HepG2 (cell line): ENCODE data around the gene LYPD1. TPM values are rescaled to one million over a fixed set of nuclear protein-coding genes. Genes with fewer than 3 reads are reported as not detected.

Source experiments
- ATAC-seq: fragments of 200-7000 bp; cut with Tn5 transposase; 3 replicates; pipeline ENCODE4 v1.9.1; 2020; ENCODE audit warnings: mild to moderate bottlenecking, moderate library complexity
- BruUV-seq: library from RNA; stranded (reverse); fragments of 400-500 nt; replicated peaks from 2 replicates; lab custom pipeline; 2021; lab: Mats Ljungman, UMichigan
- CTCF ChIA-PET: fragments of 300-600 bp; formaldehyde crosslinking; extraction: SDS; loops from one replicate; lab custom pipeline; 2021; ENCODE audit warnings: low total read pairs, inconsistent platforms, low intra/inter-chr PET ratio; lab: Yijun Ruan, JAX
- POLR2A ChIA-PET: fragments of 350-600 bp; sonication (Branson Sonifier 250); formaldehyde crosslinking; loops from one replicate; lab custom pipeline; 2020; ENCODE audit warnings: antibody characterized with exemption, inconsistent platforms; lab: Yijun Ruan, JAX
- DNase-seq: peaks from one replicate; pipeline ENCODE4 v3.0.0-alpha.2; 2015; ENCODE audit warnings: low spot score
- FAIRE-seq: peaks from 3 replicates; lab custom pipeline; 2011; peaks lifted over from hg19 to GRCh38; lab: Jason Lieb, UNC
- H2AFZ ChIP-seq: one replicate; pipeline ENCODE4 v1.6.1; 2011; ENCODE audit warnings: low read length, inconsistent platforms
- H3K27ac ChIP-seq: fragments of 300-600 bp; 3 replicates; pipeline ENCODE4 v1.8.0; 2011; ENCODE audit warnings: mixed run types, mild to moderate bottlenecking, mixed read lengths, low read length, inconsistent platforms; ENCODE audit not compliant: insufficient read depth; ENCODE audit errors: extremely low read length
- H3K27me3 ChIP-seq, 2 experiments: fragments of 200-600 bp in 1 of 2; 2 replicates in 1 of 2; 3 replicates in 1 of 2; pipeline versions ENCODE4 v1.6.0 to v1.8.0; 2011; ENCODE audit warnings: low read length in 2 of 2, mild to moderate bottlenecking in 2 of 2, moderate library complexity in 2 of 2, inconsistent platforms in 1 of 2; ENCODE audit not compliant: insufficient read depth in 2 of 2, control insufficient read depth in 1 of 2
- H3K36me3 ChIP-seq, 2 experiments: fragments of 200-600 bp in 1 of 2; replicated peaks in 1 of 2; 2 replicates in 1 of 2; 3 replicates in 1 of 2; pipeline versions ENCODE4 v1.5.1 to v1.8.0; 2011; ENCODE audit warnings: low read length in 2 of 2, inconsistent platforms in 1 of 2; ENCODE audit not compliant: insufficient read depth in 2 of 2, control insufficient read depth in 1 of 2
- H3K4me1 ChIP-seq: 2 replicates; pipeline ENCODE4 v1.5.1; 2012; ENCODE audit warnings: low read length, inconsistent platforms; ENCODE audit not compliant: insufficient read depth
- H3K4me2 ChIP-seq: 2 replicates; pipeline ENCODE4 v1.6.0; 2011; ENCODE audit warnings: low read depth, low read length, inconsistent platforms
- H3K4me3 ChIP-seq, 3 experiments: fragments of 200-600 bp in 1 of 3; sonication (generic), shearing (Covaris generic) in 1 of 3; replicated peaks in 1 of 3; 2 replicates each; pipeline ENCODE4 v1.5.1; 2011 to 2016; ENCODE audit warnings: low read length in 3 of 3, inconsistent platforms in 2 of 3, low read depth in 2 of 3, mild to moderate bottlenecking in 2 of 3, control low read depth in 1 of 3, mixed read lengths in 1 of 3; ENCODE audit not compliant: insufficient read depth in 1 of 3
- H3K79me2 ChIP-seq: one replicate; pipeline ENCODE4 v1.6.1; 2011; ENCODE audit warnings: low read length, inconsistent platforms; ENCODE audit not compliant: insufficient read depth
- H3K9ac ChIP-seq: 2 replicates; pipeline ENCODE4 v1.6.0; 2011; ENCODE audit warnings: mild to moderate bottlenecking, low read depth, low read length, inconsistent platforms; ENCODE audit not compliant: insufficient read depth
- H3K9me3 ChIP-seq: 2 replicates; pipeline ENCODE4 v1.5.1; 2012; ENCODE audit warnings: mild to moderate bottlenecking, low read length
- H4K20me1 ChIP-seq: 2 replicates; pipeline ENCODE4 v1.6.0; 2011; ENCODE audit warnings: inconsistent platforms, mild to moderate bottlenecking, low read length, moderate library complexity; ENCODE audit not compliant: insufficient read depth
- ADNP ChIP-seq: sonication (generic); formaldehyde crosslinking; IDR thresholded peaks from 2 replicates; pipeline ENCODE4 v1.4.0; 2020; ENCODE audit warnings: missing genetic modification reagents
- ATF6 ChIP-seq: sonication (generic); formaldehyde crosslinking; conservative IDR thresholded peaks from 2 replicates; pipeline ENCODE4 v1.4.0; 2020; ENCODE audit warnings: missing genetic modification reagents
- MIXL1 ChIP-seq: IDR thresholded peaks from 2 replicates; pipeline ENCODE4 v1.6.1; 2016
- RFX3 ChIP-seq: IDR thresholded peaks from 2 replicates; pipeline ENCODE4 v1.6.1; 2016; ENCODE audit warnings: missing biosample characterization, missing genetic modification reagents
- SRSF4 ChIP-seq: fragments of 200-400 bp; formaldehyde crosslinking; IDR thresholded peaks from one replicate; pipeline ENCODE4 v1.6.1; 2018; ENCODE audit warnings: mild to moderate bottlenecking, low read depth, low read length, moderate library complexity; ENCODE audit not compliant: poor library complexity, severe bottlenecking
- THAP8 ChIP-seq: sonication (generic); formaldehyde crosslinking; IDR thresholded peaks from 2 replicates; pipeline ENCODE4 v1.5.1; 2020; ENCODE audit warnings: missing genetic modification reagents, mild to moderate bottlenecking, borderline replicate concordance
- ZNF549 ChIP-seq: sonication (generic); formaldehyde crosslinking; IDR thresholded peaks from 2 replicates; pipeline ENCODE4 v1.5.0; 2020; ENCODE audit warnings: missing genetic modification reagents
- ZNF607 ChIP-seq: sonication (generic); formaldehyde crosslinking; IDR thresholded peaks from 2 replicates; pipeline ENCODE4 v1.5.1; 2020; ENCODE audit warnings: missing genetic modification reagents, mild to moderate bottlenecking, borderline replicate concordance
- ZNF879 ChIP-seq: sonication (generic); formaldehyde crosslinking; IDR thresholded peaks from 2 replicates; pipeline ENCODE4 v1.8.1; 2023; ENCODE audit warnings: missing genetic modification reagents
- WGBS: methylation state at CpG from one replicate; pipeline ENCODE4 v1.1.6; 2017; ENCODE audit warnings: low lambda C conversion rate; 5-methylcytosine and 5-hydroxymethylcytosine counted together
- in situ Hi-C: cut with HindIII; loops from 2 replicates; pipeline ENCODE4 v1.10.0; 2017; ENCODE audit warnings: low pct_unique_long_range_greater_than_20kb; ENCODE audit not compliant: extremely low pct_ligation_motif_present
- intact Hi-C: fragments of 100-400 bp; cut with micrococcal nuclease; formaldehyde crosslinking; loops from one replicate; pipeline ENCODE4 v1.10.0; 2022; ENCODE audit not compliant: unreplicated experiment
- polyA plus RNA-seq, 8 experiments: library from polyadenylated mRNA; depleted of rRNA in 3 of 8; stranded (reverse) in 7 of 8; unstranded in 1 of 8; fragments of >200 nt; fragmentation: Illumina TruSeq in 4 of 8; extraction: Trizol in 4 of 8; gene quantifications; 2 replicates each; pipeline versions ENCODE4 v1.2.1 to v1.2.3, GENCODE V29; 2011 to 2016; ENCODE audit warnings: low read depth in 4 of 8, missing spikeins in 1 of 8, mixed read lengths in 1 of 8; ENCODE audit not compliant: insufficient read depth in 1 of 8
- total RNA-seq, 5 experiments: library from RNA; depleted of rRNA; stranded (reverse); fragments of >200 nt; fragmentation: Illumina TruSeq; extraction: Trizol; gene quantifications; 2 replicates each; pipeline ENCODE4 v1.2.3, GENCODE V29; 2016; ENCODE audit warnings: low read depth in 1 of 5

LYPD1 gene
- total and polyA plus RNA-seq, 2 of the 13 experiments (the other 11 are each of a cell fraction or from before 2014, with no cell fraction given) = not detected

GRCh38 chr2:132636346-132636745 is 33.7 kb downstream of the LYPD1 start:
- ATAC-seq (no peak), FAIRE-seq (no peak), DNase-seq (no peak)
- intact Hi-C loops = no loop called here
- WGBS = 0% methylated on average over 1 of the region's 1 CpG
- Histone ChIP-seq H3K4me2 (no peak overlapping the region), H2AFZ (no peak overlapping the region), H3K79me2 (no peaks in the 10 kb centered on the region), H3K27ac (no peak overlapping the region), H3K9me3 (no peaks in the 10 kb centered on the region), H3K36me3 (no peaks in the 10 kb centered on the region), H3K4me3 (no peak overlapping the region), H3K9ac (no peak overlapping the region), H3K27me3 (no peaks in the 10 kb centered on the region), H3K4me1 (peaks cover 22% of the 10 kb centered on the region), H4K20me1 (no peaks in the 10 kb centered on the region)
- no peak for TF ChIP-seq ZNF549 (CRISPR knock-in tag)
- no peak for TF ChIP-seq ATF6 (CRISPR knock-in tag)
- no peak for TF ChIP-seq THAP8 (CRISPR knock-in tag)
- TF ChIP-seq RFX3 (CRISPR knock-in tag) = no peak
- no peak for TF ChIP-seq MIXL1 (CRISPR knock-in tag)
- no peak for TF ChIP-seq ZNF607
- TF ChIP-seq ADNP (CRISPR knock-in tag) = no peak
- no peak for TF ChIP-seq ZNF879
- no peak for TF ChIP-seq SRSF4
- in situ Hi-C loops = no loop called here
- CTCF ChIA-PET = no interaction called here
- POLR2A ChIA-PET = no interaction called here
- no TSS peak for BruUV-seq
